ENCODE data around the gene COQ4.
A peak's percentile ranks its signal among the peaks of the same experiment; 100 is the strongest.

- peak; percentile 6; the same call in 1 of the 2 replicates for TF ChIP-seq E2F6 (IDR thresholded peaks at IDR 0.05)
- no peak for TF ChIP-seq CBX5 (IDR thresholded peaks at IDR 0.05; ENCODE audit: low read depth, low read length)
- peak in 1 of 2 experiments; percentile 75; a peak in 2 of 3 replicates for TF ChIP-seq POLR2A (IDR thresholded peaks at IDR 0.05; ENCODE audit: control extremely low read depth in 1 of 2, low read depth in 2 of 2, low read length in 2 of 2)
- TF ChIP-seq HDAC2 (IDR thresholded peaks at IDR 0.05; ENCODE audit: borderline replicate concordance in 1 of 2, low read depth in 2 of 2, low read length in 2 of 2) = peak in 1 of 2 experiments; percentile 28; a peak in 1 of 4 replicates
- peak; percentile 36; the same call in 1 of the 2 replicates for TF ChIP-seq POLR2AphosphoS5 (IDR thresholded peaks at IDR 0.05; ENCODE audit: low read depth, low read length)
- TF ChIP-seq, protein P1, sequence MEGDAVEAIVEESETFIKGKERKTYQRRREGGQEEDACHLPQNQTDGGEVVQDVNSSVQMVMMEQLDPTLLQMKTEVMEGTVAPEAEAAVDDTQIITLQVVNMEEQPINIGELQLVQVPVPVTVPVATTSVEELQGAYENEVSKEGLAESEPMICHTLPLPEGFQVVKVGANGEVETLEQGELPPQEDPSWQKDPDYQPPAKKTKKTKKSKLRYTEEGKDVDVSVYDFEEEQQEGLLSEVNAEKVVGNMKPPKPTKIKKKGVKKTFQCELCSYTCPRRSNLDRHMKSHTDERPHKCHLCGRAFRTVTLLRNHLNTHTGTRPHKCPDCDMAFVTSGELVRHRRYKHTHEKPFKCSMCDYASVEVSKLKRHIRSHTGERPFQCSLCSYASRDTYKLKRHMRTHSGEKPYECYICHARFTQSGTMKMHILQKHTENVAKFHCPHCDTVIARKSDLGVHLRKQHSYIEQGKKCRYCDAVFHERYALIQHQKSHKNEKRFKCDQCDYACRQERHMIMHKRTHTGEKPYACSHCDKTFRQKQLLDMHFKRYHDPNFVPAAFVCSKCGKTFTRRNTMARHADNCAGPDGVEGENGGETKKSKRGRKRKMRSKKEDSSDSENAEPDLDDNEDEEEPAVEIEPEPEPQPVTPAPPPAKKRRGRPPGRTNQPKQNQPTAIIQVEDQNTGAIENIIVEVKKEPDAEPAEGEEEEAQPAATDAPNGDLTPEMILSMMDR (IDR thresholded peaks at IDR 0.05; ENCODE audit: control extremely low read depth in 1 of 3, insufficient read depth in 1 of 3, low read depth in 1 of 3, low read length in 3 of 3) = no peak
- TF ChIP-seq NRF1 (IDR thresholded peaks at IDR 0.05; ENCODE audit: low read depth, low read length) = no peak; the same call in 1 of the 2 replicates
- TF ChIP-seq RFX5 (IDR thresholded peaks at IDR 0.05; ENCODE audit: borderline replicate concordance, low read depth, low read length) = no peak
- TF ChIP-seq RAD21 (IDR thresholded peaks at IDR 0.05 in 1 of 2, conservative IDR thresholded peaks at IDR 0.05 in 1 of 2; ENCODE audit: low read depth in 2 of 2, low read length in 2 of 2) = peak in 1 of 2 experiments; percentile 3; a peak in 1 of 4 replicates
- no peak for TF ChIP-seq BCL11A (IDR thresholded peaks at IDR 0.05; ENCODE audit: low read depth in 2 of 2, low read length in 2 of 2)
- TF ChIP-seq JUN (IDR thresholded peaks at IDR 0.05; ENCODE audit: low read depth, low read length) = no peak
- no peak for TF ChIP-seq FOSL1 (IDR thresholded peaks at IDR 0.05; ENCODE audit: insufficient read depth, low read depth, low read length)
- TF ChIP-seq SRF (IDR thresholded peaks at IDR 0.05; ENCODE audit: low read depth, low read length) = no peak
- TF ChIP-seq TAF1 (IDR thresholded peaks at IDR 0.05; ENCODE audit: low read depth, low read length) = 0 out of 2 replicates have a peak, but pooled peaks have one; percentile 43
Observed at GRCh38 chr9:128339761-128340690, 17.4 kb downstream of the COQ4 start, which contains the start of gene SLC27A4.
